GM12874 (cell line): Measurements from ENCODE around the gene FER.

Experiments
- TF ChIP-seq, protein P1 (sequence below): IDR thresholded peaks from 2 replicates; pipeline ENCODE4 v1.5.1; 2011; ENCODE audit warnings: low read depth, mild to moderate bottlenecking, control low read depth, low read length, moderate library complexity; ENCODE audit not compliant: insufficient read depth

FER gene

DNA sequence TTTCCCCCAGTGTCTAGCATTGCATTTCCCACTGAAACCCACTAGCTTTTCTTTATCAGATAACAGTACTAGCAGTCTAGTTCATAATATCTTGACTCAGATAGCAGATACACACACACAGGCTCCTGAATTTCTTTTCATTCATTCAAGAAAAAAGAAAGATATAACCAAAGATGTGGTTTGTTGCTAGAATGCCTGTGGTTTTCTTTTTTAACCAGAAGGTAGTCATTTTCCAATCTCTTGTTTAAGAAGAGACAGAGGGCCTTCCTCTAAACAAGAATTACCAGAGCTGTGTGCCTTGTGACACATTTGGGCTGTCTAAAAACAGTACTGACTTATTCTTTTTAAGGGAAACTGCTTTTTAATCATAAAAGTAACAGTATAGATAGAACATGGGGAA is 494.8 kb downstream of the FER start:
- TF ChIP-seq, protein P1, sequence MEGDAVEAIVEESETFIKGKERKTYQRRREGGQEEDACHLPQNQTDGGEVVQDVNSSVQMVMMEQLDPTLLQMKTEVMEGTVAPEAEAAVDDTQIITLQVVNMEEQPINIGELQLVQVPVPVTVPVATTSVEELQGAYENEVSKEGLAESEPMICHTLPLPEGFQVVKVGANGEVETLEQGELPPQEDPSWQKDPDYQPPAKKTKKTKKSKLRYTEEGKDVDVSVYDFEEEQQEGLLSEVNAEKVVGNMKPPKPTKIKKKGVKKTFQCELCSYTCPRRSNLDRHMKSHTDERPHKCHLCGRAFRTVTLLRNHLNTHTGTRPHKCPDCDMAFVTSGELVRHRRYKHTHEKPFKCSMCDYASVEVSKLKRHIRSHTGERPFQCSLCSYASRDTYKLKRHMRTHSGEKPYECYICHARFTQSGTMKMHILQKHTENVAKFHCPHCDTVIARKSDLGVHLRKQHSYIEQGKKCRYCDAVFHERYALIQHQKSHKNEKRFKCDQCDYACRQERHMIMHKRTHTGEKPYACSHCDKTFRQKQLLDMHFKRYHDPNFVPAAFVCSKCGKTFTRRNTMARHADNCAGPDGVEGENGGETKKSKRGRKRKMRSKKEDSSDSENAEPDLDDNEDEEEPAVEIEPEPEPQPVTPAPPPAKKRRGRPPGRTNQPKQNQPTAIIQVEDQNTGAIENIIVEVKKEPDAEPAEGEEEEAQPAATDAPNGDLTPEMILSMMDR = no peak

DNA sequence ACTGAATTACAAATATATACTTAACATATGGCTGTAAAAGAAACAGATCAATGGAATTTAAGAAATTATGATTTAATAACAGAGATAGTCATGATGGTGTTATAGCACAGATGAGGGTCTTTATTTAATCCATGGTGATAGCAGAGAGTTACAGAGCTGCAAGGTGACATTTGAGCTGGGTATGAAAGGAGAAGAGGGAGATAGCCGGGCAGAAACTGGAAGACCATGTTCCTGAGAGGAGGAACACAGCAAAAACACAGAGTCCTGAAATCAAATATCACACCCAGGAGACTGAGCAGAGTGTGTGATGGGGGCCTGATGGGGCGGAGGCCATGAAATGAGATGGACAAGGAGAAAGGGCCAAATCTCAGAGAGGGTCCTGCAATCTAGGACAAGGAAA is 498.7 kb downstream of the FER start:
- TF ChIP-seq, protein P1 = no peak
